Parathyroid adenoma (tissue), 2 donors: ENCODE measurements around the gene HSPH1.

ENCODE experiments used
- H2AFZ ChIP-seq: fragments of 300-600 bp; sonication (generic); one replicate; pipeline ENCODE4 v1.7.0; 2017; ENCODE audit warnings: antibody characterized with exemption, mild to moderate bottlenecking
- H3K27ac ChIP-seq: fragments of 300-600 bp; sonication (generic); one replicate; pipeline ENCODE4 v1.7.0; 2017
- H3K27me3 ChIP-seq: fragments of 300-600 bp; sonication (generic); one replicate; pipeline ENCODE4 v1.7.0; 2017; ENCODE audit warnings: low read length; ENCODE audit not compliant: control insufficient read depth, insufficient read depth
- H3K36me3 ChIP-seq: fragments of 300-600 bp; sonication (generic); one replicate; pipeline ENCODE4 v1.7.0; 2017; ENCODE audit warnings: low read length; ENCODE audit not compliant: control insufficient read depth, insufficient read depth
- H3K4me1 ChIP-seq: fragments of 300-600 bp; sonication (generic); one replicate; pipeline ENCODE4 v1.7.0; 2017; ENCODE audit warnings: control low read depth
- H3K4me2 ChIP-seq: fragments of 300-600 bp; sonication (generic); one replicate; pipeline ENCODE4 v1.7.0; 2017; ENCODE audit warnings: low read length
- H3K4me3 ChIP-seq: fragments of 300-600 bp; sonication (generic); one replicate; pipeline ENCODE4 v1.7.0; 2017; ENCODE audit warnings: low read depth, low read length
- H3K79me2 ChIP-seq: fragments of 300-600 bp; sonication (generic); one replicate; pipeline ENCODE4 v1.7.0; 2017; ENCODE audit warnings: control low read depth
- H3K9ac ChIP-seq: fragments of 300-600 bp; sonication (generic); one replicate; pipeline ENCODE4 v1.7.0; 2017; ENCODE audit warnings: mild to moderate bottlenecking
- H3K9me3 ChIP-seq: fragments of 300-600 bp; sonication (generic); one replicate; pipeline ENCODE4 v1.7.0; 2017; ENCODE audit warnings: low read length; ENCODE audit not compliant: control insufficient read depth
- CTCF ChIP-seq: fragments of 300-600 bp; sonication (generic); IDR thresholded peaks from one replicate; pipeline ENCODE4 v1.7.0; 2017; ENCODE audit warnings: antibody characterized with exemption, mild to moderate bottlenecking
- donor health status: primary hyperparathyroidism.

HSPH1 gene

GRCh38 chr13:31093145-31093885 lies 68.4 kb downstream of the HSPH1 start:
- Histone ChIP-seq H3K4me1 (peaks cover 11% of the 10 kb centered on the region), H3K36me3 (no peaks in the 10 kb centered on the region), H3K4me2 (no peak overlapping the region), H3K4me3 (no peak overlapping the region), H2AFZ (no peak overlapping the region), H3K27me3 (no peaks in the 10 kb centered on the region), H3K27ac (no peak overlapping the region), H3K79me2 (no peaks in the 10 kb centered on the region), H3K9ac (no peak overlapping the region), H3K9me3 (no peaks in the 10 kb centered on the region)
- no peak for TF ChIP-seq CTCF

- no peak for TF ChIP-seq CTCF
- no peaks in the 10 kb centered on the region for H3K79me2 ChIP-seq
Measured at GRCh38 chr13:31092646-31093045, 69.1 kb downstream of the HSPH1 start.

GRCh38 chr13:31090961-31091624 lies 70.6 kb downstream of the HSPH1 start:
- Histone ChIP-seq H3K4me1 (peaks cover 11% of the 10 kb centered on the region), H3K27me3 (no peaks in the 10 kb centered on the region), H3K9ac (no peak overlapping the region), H3K4me2 (no peak overlapping the region), H2AFZ (peak overlapping the region; percentile 50), H3K36me3 (no peaks in the 10 kb centered on the region), H3K27ac (no peak overlapping the region), H3K4me3 (no peak overlapping the region), H3K79me2 (no peaks in the 10 kb centered on the region), H3K9me3 (no peaks in the 10 kb centered on the region)
- no peak for TF ChIP-seq CTCF

More at GRCh38 chr13:31092646-31093045, 69.1 kb downstream of the HSPH1 start:
- no peaks in the 10 kb centered on the region for H3K9me3 ChIP-seq
- H3K36me3 ChIP-seq, result no peaks in the 10 kb centered on the region
- H2AFZ ChIP-seq, result no peak overlapping the region
- H3K9ac ChIP-seq, result no peak overlapping the region
- peaks cover 11% of the 10 kb centered on the region for H3K4me1 ChIP-seq
- no peak overlapping the region for H3K27ac ChIP-seq
- no peak overlapping the region for H3K4me2 ChIP-seq
- no peak overlapping the region for H3K4me3 ChIP-seq
- no peaks in the 10 kb centered on the region for H3K27me3 ChIP-seq

GRCh38 chr13:31090096-31090495 lies 71.6 kb downstream of the HSPH1 start:
- Histone ChIP-seq H3K27ac (no peak overlapping the region), H2AFZ (no peak overlapping the region), H3K4me3 (no peak overlapping the region), H3K9ac (no peak overlapping the region), H3K9me3 (no peaks in the 10 kb centered on the region), H3K27me3 (no peaks in the 10 kb centered on the region), H3K79me2 (no peaks in the 10 kb centered on the region), H3K36me3 (no peaks in the 10 kb centered on the region), H3K4me1 (peaks cover 9% of the 10 kb centered on the region), H3K4me2 (no peak overlapping the region)
- TF ChIP-seq CTCF, result no peak
